HG02938 (cell line): ENCODE data around the gene ZNF783.
"Not testable (repeated sequence)": the region's sequence is repeated elsewhere in the genome, so short reads cannot be mapped to it uniquely, and the experiment has no call there.

ENCODE experiments used
- ATAC-seq: cut with Tn5 transposase; IDR thresholded peaks from one replicate; pipeline ENCODE4 v1.9.1; 2021; ENCODE audit warnings: mild to moderate bottlenecking, moderate library complexity; ENCODE audit not compliant: unreplicated experiment

Gene ZNF783

DNA sequence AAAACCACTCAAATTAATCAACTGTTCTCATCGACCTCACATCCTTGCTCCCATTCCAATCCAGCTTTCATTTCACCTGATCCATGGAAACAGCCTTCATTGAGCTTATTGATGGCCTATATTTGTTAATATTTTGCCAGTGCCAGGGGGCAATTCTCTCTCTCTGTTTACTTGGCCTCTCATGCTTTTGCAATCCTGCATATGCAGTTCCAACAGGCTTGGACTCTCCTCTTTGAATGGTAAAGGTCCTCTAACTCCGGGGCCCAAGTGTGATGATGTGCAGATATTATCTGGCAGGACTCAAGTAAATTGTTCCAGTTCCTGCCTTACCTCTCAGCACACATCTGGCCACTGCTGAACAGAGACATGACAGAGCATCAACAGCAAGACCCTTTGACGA is 67.3 kb downstream of the ZNF783 start:
- no peak for ATAC-seq

DNA sequence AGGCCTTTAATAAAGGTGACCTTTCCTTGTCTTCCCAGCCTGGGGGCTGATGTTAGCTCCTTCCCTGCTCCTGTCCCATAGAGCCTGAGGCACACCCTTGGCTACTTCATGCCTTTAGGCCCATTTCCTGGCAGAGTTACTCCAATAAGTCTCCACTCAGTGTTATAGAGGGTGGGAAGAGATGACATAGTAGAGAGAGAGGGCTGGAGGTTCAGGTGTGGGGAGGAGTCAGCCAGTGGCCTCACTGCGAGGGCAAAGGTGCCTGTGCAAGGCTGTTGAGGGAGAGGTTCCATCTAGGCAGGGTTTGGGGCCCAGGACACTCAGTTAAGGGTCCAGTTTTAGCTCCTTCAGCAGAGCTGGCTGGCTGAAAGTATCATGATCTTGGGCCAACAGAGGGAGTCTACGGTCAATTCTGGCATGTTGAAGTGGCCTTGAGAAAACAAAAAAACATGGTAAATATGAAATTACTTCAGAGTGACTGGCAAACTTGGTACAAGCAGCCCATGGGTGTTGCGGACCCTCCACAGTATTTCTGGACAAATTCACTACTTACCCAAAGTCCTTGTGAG is 67.9 kb downstream of the ZNF783 start:
- no peak for ATAC-seq

DNA sequence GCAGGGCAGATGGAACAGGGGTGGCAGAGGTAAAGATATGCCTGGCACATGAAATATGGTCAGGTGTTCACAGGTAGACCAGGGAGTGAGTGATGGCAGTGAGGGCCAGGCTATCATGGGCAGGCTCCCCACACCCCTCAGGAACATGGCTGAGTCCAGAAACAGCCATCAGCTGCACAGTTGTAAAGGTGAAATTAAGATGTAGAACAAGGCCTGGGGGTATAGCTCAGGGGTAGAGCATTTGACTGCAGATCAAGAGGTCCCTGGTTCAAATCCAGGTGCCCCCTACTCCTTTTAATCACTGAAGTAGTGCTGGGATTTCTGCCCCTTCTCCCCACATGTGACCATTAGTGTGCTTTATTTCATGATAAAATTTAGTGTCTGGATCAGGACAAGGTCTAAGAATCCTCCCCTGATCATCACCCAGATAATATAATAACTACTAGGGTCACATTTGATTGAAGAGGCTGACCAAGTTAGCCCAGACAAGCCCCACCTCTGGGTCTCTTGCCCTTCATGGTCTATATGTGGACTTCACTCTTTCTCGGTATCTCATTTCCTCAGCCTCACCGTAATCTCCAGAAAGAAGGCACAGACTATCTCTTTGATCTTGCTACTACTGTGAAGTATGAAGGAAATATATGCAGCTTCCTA is 69.0 kb downstream of the ZNF783 start:
- ATAC-seq: no peak

DNA sequence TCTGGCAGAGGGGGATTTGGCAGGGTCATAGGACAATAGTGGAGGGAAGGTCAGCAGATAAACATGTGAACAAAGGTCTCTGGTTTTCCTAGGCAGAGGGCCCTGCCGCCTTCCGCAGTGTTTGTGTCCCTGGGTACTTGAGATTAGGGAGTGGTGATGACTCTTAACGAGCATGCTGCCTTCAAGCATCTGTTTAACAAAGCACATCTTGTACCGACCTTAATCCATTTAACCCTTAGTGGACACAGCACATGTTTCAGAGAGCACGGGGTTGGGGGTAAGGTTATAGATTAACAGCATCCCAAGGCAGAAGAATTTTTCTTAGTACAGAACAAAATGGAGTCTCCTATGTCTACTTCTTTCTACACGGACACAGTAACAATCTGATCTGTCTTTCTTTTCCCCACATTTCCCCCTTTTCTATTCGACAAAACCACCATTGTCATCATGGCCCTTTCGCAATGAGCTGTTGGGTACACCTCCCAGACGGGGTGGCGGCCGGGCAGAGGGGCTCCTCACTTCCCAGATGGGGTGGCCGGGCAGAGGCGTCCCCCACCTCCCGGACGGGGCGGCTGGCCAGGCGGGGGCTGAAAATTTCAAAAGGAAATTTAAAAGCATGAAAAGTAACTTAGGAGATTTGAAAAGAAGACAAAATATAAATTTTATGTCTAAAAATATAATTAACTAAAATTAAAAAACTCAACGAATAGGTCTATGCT is 70.8 kb downstream of the ZNF783 start:
- not testable (repeated sequence) for ATAC-seq

DNA sequence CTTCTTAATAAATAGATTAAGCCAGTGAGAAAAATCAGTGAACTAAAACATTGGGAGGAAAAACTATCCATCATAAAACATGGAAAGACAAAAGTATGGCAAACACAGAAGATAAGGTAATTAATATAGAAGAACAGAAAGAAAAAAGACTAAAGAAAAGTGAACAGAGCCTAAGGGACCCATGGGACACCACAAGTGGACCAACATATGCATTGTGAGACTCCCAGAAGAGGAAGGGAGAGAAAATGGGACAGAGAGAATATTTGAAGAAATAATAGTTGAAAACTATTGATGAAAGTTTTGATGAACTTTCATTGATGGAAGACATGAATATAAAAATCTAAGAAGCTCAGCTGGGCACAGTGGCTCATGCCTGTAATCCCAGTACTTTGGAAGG is 71.3 kb downstream of the ZNF783 start:
- ATAC-seq: no peak

DNA sequence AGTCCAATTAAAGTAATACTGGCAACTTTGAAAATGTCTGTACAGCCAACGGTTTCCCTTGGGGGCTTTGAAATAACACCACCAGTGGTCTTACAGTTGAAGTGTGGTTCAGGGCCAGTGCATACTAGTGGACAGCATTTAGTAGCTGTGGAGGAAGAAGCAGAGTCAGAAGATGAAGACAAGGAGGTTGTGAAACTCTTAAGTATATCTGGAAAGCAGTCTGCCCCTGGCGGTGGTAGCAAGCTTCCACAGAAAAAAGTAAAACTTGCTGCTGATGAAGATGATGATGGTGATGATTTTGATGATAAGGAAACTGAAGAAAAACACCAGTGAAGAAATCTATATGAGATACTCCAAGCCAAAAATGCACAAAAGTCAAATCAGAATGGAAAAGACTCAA is 72.2 kb downstream of the ZNF783 start:
- no peak for ATAC-seq
